GM13977 (cell line): Measurements from ENCODE around the gene OGDH.

ENCODE experiments used
- DNase-seq: peaks from one replicate; pipeline ENCODE4 v3.0.0; 2012; ENCODE audit warnings: low spot score
- CTCF ChIP-seq: IDR thresholded peaks from 2 replicates; pipeline ENCODE4 v1.5.1; 2012; ENCODE audit warnings: mild to moderate bottlenecking, control low read depth; ENCODE audit not compliant: insufficient read depth; ENCODE audit errors: extremely low read depth, missing control alignments
- in situ Hi-C: fragments of 300-500 bp; cut with MboI; formaldehyde crosslinking; loops from one replicate; pipeline ENCODE4 v1.12.0; 2022; ENCODE audit warnings: low sequenced_read_pairs, low pct_unique_long_range_greater_than_20kb, mixed read lengths, inconsistent platforms; ENCODE audit not compliant: unreplicated experiment

OGDH gene

DNA sequence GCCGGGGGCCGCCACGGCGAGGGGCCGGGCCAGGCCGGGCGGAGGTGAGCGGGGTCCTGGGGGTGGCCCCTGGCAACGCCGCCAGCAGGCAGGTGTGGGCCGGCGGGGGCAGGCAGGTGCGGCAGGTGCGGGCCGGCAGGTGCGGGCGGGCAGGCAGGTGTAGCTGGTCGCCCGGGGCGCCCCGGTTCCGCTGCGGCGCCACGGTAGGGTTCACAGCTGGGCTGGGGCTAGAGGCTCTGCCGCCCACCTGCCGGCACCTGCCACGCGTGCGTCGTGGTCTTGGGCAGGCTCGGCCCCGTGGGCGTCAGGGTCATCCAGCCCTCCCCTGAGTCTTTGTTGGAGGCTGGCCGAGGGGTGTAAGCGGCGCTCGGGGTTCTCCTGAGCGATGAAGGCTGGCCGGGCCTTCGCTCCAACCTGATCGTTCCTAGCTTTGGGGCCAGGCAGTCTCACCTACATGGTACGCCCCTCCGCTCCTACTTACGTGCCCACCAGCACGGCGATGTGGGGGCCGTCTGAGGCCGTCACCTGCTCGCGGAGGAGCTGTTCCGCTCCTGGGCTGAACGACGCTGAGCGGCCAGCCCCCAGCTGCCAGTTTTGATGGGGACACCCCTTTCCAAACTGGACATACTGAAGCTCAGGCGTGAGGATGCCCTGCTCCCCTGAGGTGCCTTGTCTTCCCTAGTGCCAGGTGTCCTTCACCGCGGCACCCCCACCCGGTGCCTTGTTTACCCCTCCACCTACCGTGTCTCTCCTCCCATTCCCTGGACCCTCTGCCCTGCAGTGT is 142.7 kb downstream of the OGDH start:
- in situ Hi-C loops: no loop called here
- peak; percentile 51 for DNase-seq

GRCh38 chr7:44749992-44750391 is 143.6 kb downstream of the OGDH start:
- no peak for DNase-seq
- no peak for TF ChIP-seq CTCF
- in situ Hi-C loops: no loop called here

More for the DNA sequence above, 142.7 kb downstream of the OGDH start:
- no peak for TF ChIP-seq CTCF

- no peak for TF ChIP-seq CTCF
- in situ Hi-C loops: no loop called here
- DNase-seq: no peak
Measured at GRCh38 chr7:44750424-44750823, 144.0 kb downstream of the OGDH start.

DNA sequence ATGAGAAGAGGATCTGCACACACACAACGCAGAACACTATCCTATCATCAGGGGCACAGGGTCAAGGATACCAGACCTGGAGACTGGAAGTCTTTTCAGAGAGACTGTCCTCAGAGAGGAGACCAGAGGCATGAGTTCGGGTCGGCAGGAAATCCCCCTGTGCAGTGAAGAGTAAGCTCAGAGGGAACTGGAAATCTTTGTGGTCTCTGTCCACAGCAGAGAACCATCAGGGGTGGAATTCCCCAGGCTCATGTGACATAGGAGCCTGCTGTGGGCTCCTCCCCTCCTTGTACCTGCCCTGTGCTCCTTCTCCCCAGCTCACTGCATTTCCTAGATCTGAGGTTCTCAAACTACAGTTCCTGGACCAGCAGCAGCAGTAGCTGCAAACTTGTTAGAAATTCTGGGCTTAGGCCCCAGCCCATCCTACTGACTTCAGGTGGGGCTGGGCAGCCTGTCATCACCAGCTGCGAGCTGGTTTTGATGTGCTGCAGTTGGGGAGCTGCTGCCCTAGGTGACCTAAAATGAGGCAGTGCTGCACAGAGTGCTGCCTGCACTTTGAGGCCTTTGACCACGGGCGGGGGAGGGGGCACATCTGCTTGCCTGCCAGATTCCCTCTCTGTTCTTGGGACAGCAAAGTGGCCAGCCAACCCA is 144.6 kb downstream of the OGDH start:
- in situ Hi-C loops: no loop called here
- no peak for TF ChIP-seq CTCF
- peak; percentile 89 for DNase-seq

- no peak for DNase-seq
- in situ Hi-C loops: no loop called here
- TF ChIP-seq CTCF: no peak
Measured at GRCh38 chr7:44752822-44753221, 146.4 kb downstream of the OGDH start.

GRCh38 chr7:44754802-44755697 is 148.6 kb downstream of the OGDH start:
- no peak for TF ChIP-seq CTCF
- in situ Hi-C loops: no loop called here
- DNase-seq: peak; percentile 20
